PC-3 (cell line): Measurements from ENCODE around the gene SEC22B.
"Not testable (repeated sequence)": the region's sequence is repeated elsewhere in the genome, so short reads cannot be mapped to it uniquely, and the experiment has no call there.

Experiments
- CTCF ChIP-seq: fragments of 300-600 bp; sonication (generic); conservative IDR thresholded peaks from 2 replicates; pipeline ENCODE4 v1.5.1; 2017; ENCODE audit warnings: antibody characterized with exemption, low read depth, mild to moderate bottlenecking, low read length
- EZH2 ChIP-seq: fragments of 300-600 bp; sonication (generic); IDR thresholded peaks from one replicate; pipeline ENCODE4 v1.6.1; 2017; ENCODE audit warnings: antibody characterized with exemption, mild to moderate bottlenecking, low read length; ENCODE audit not compliant: unreplicated experiment

DNA sequence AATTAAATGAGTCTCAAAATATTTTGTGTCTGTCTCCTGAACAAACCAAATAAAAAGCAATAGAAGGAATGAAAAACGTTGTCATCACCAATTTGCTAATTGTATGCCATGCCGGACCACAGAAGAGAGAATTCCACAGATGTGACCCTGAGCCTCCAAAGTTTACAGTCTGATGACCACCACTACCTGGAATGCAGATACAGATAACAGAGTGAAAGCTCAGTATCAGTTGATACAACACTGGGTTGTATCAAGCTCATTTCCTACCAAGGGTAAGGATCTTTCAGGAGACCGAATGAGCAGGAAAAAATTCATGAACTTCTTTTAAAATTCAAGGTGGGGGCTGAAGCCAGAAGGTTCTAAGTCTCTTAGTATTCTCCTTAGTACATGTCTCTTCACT, 64.5 kb downstream of the SEC22B start:
- TF ChIP-seq CTCF, EZH2: not testable (repeated sequence)
